HEK293T (cell line): ENCODE results near the gene CHST2.

Source experiments
- ARNT ChIP-seq: fragments of 450-650 bp; IDR thresholded peaks from 2 replicates; pipeline ENCODE4 v1.6.1; 2017; ENCODE audit warnings: mild to moderate bottlenecking
- BHLHE40 ChIP-seq: fragments of 450-650 bp; IDR thresholded peaks from 2 replicates; pipeline ENCODE4 v1.6.1; 2016; ENCODE audit warnings: mild to moderate bottlenecking, moderate library complexity, borderline replicate concordance
- ELF4 ChIP-seq: fragments of 450-650 bp; IDR thresholded peaks from 2 replicates; pipeline ENCODE4 v1.6.1; 2017; ENCODE audit warnings: antibody characterized with exemption
- FOXA1 ChIP-seq: fragments of 450-650 bp; IDR thresholded peaks from 2 replicates; pipeline ENCODE4 v1.6.1; 2016; ENCODE audit warnings: mild to moderate bottlenecking
- FOXK2 ChIP-seq: fragments of 450-650 bp; IDR thresholded peaks from 2 replicates; pipeline ENCODE4 v1.6.1; 2016; ENCODE audit warnings: mild to moderate bottlenecking
- FOXM1 ChIP-seq: fragments of 450-650 bp; IDR thresholded peaks from 2 replicates; pipeline ENCODE4 v1.6.1; 2017; ENCODE audit warnings: mild to moderate bottlenecking, borderline replicate concordance
- L3MBTL2 ChIP-seq: fragments of 450-650 bp; conservative IDR thresholded peaks from 2 replicates; pipeline ENCODE4 v1.6.1; 2016; ENCODE audit warnings: mild to moderate bottlenecking
- LEF1 ChIP-seq: fragments of 450-650 bp; IDR thresholded peaks from 2 replicates; pipeline ENCODE4 v1.6.1; 2017; ENCODE audit warnings: mild to moderate bottlenecking, borderline replicate concordance
- NFRKB ChIP-seq: fragments of 450-650 bp; IDR thresholded peaks from 2 replicates; pipeline ENCODE4 v1.6.1; 2016; ENCODE audit warnings: mild to moderate bottlenecking, moderate library complexity
- PKNOX1 ChIP-seq: fragments of 450-650 bp; IDR thresholded peaks from 2 replicates; pipeline ENCODE4 v1.6.1; 2016
- SP1 ChIP-seq: fragments of 450-650 bp; IDR thresholded peaks from 2 replicates; pipeline ENCODE4 v1.6.1; 2017
- SUZ12 ChIP-seq: fragments of 450-650 bp; IDR thresholded peaks from 2 replicates; pipeline ENCODE4 v1.6.1; 2016; ENCODE audit warnings: mild to moderate bottlenecking
- ZNF384 ChIP-seq: fragments of 450-650 bp; IDR thresholded peaks from 2 replicates; pipeline ENCODE4 v1.6.1; 2016

DNA sequence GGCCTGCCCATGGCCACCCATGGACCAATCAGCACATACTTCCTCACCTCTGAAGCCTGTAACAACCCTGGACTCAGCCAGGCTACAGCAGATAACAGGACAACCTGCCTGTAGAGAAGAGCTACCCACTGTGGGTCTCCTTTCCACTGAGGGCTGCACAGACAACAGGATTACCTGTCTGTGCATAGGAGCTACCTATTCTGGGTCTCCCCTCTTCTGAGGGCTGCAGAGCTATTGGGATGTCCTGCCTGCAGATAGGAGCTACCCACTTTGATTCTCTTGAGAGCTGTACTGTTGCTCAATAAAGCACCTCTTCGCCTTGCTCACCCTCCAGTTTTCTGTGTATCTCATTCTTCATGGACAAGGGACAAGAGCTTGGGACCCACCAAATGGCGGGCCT is 23.8 kb upstream of the CHST2 start:
- TF ChIP-seq SP1 (no peak), ARNT (no peak), ZNF384 (no peak), FOXM1 (no peak), ELF4 (no peak), L3MBTL2 (no peak), PKNOX1 (no peak), LEF1 (no peak), FOXK2 (no peak), SUZ12 (no peak), FOXA1 (no peak), NFRKB (no peak), BHLHE40 (no peak)
